Fibroblast of mammary gland (primary cell): ENCODE measurements around the gene ZMPSTE24.

ENCODE experiments used
- DNase-seq: peaks from one replicate; pipeline ENCODE4 v3.0.0-alpha.2; 2010; ENCODE audit warnings: low read depth
- H3K4me3 ChIP-seq: 2 replicates; pipeline ENCODE4 v1.5.1; 2011; ENCODE audit warnings: low read depth, mild to moderate bottlenecking, low read length, moderate library complexity; ENCODE audit not compliant: control insufficient read depth
- TF ChIP-seq, protein P1 (sequence below): conservative IDR thresholded peaks from 2 replicates; pipeline ENCODE4 v1.5.1; 2011; ENCODE audit warnings: low read depth, low read length, inconsistent platforms; ENCODE audit not compliant: control insufficient read depth, insufficient read depth

ZMPSTE24 gene

DNA sequence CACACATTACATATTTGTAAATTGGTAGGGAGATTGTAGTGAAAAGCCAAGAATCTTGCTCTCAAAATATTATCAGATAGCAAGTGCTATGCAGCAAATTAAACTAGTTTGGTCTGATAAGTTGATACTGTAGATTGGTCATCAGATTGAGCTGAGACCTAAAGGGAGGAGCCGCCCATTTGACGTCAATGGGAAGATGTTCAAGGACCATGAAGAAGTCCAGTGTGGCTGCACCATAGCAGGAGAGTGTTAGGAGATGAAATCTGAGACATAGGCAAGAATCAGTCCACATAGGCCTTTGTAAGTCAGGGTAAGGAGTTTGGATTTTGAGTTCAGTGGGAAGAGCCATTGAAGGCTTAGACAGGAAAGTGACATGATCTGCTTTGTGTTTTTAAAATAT lies 16.3 kb downstream of the ZMPSTE24 start:
- TF ChIP-seq, protein P1, sequence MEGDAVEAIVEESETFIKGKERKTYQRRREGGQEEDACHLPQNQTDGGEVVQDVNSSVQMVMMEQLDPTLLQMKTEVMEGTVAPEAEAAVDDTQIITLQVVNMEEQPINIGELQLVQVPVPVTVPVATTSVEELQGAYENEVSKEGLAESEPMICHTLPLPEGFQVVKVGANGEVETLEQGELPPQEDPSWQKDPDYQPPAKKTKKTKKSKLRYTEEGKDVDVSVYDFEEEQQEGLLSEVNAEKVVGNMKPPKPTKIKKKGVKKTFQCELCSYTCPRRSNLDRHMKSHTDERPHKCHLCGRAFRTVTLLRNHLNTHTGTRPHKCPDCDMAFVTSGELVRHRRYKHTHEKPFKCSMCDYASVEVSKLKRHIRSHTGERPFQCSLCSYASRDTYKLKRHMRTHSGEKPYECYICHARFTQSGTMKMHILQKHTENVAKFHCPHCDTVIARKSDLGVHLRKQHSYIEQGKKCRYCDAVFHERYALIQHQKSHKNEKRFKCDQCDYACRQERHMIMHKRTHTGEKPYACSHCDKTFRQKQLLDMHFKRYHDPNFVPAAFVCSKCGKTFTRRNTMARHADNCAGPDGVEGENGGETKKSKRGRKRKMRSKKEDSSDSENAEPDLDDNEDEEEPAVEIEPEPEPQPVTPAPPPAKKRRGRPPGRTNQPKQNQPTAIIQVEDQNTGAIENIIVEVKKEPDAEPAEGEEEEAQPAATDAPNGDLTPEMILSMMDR: no peak
- DNase-seq: no peak
- H3K4me3 ChIP-seq: no peak overlapping the region

DNA sequence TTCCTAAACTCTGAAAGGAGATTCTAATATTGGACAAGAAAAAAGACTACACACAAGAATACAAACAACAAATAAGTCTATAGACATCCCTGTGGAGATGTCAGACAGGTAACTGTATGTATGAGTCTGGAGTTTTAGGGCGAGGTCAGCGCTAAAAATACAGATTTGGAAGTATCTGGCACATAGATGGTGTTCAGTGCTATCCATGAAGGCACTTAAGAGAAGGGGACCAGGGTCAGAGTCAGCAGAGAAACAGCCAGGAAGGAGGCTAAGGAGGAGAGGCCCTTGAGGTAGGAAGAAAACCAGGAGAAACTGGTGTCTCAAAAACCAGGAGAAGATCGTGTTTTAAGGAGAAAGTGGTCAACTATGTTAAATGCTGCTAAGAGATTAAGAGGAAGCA lies 18.1 kb downstream of the ZMPSTE24 start:
- H3K4me3 ChIP-seq: no peak overlapping the region
- TF ChIP-seq, protein P1: no peak
- no peak for DNase-seq

DNA sequence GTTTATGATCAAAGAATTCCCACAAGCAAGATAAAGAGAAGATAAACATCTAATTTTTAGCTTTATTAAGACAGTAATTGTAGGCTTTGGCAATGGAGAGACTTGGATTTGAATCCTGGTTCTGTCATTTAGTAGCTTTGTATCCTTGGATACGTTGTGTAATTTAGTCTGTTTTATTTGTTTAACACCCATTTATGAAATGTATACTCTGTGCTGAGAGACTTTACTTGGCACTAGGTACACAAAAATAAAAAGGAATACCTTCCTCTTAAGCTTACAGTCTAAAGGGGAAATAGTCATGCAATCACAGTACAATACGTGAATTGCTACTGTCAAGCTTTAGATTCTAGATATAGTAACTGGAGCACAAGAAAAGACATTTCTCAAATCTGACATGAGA lies 23.8 kb downstream of the ZMPSTE24 start:
- DNase-seq: no peak
- no peak overlapping the region for H3K4me3 ChIP-seq
- TF ChIP-seq, protein P1: no peak

DNA sequence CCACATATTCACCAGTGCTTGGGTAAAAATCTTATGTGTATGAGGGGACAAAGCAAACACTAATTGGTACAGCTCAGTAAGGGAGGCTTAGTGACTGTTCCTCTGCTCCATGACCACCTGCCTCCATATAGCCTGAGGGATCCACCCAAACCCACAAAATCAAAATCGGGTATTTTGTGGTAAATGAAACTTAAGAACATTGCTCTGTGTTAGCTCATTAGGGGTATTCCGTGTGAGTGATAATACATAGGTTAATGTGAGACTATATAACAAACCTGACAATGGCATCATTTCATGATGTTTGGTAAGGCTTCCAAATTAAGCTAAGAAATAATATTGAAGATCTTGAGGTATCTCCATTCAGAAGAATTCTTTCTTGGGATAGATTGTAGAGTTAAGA lies 33.3 kb downstream of the ZMPSTE24 start:
- no peak for DNase-seq
- no peak overlapping the region for H3K4me3 ChIP-seq
- TF ChIP-seq, protein P1: no peak

DNA sequence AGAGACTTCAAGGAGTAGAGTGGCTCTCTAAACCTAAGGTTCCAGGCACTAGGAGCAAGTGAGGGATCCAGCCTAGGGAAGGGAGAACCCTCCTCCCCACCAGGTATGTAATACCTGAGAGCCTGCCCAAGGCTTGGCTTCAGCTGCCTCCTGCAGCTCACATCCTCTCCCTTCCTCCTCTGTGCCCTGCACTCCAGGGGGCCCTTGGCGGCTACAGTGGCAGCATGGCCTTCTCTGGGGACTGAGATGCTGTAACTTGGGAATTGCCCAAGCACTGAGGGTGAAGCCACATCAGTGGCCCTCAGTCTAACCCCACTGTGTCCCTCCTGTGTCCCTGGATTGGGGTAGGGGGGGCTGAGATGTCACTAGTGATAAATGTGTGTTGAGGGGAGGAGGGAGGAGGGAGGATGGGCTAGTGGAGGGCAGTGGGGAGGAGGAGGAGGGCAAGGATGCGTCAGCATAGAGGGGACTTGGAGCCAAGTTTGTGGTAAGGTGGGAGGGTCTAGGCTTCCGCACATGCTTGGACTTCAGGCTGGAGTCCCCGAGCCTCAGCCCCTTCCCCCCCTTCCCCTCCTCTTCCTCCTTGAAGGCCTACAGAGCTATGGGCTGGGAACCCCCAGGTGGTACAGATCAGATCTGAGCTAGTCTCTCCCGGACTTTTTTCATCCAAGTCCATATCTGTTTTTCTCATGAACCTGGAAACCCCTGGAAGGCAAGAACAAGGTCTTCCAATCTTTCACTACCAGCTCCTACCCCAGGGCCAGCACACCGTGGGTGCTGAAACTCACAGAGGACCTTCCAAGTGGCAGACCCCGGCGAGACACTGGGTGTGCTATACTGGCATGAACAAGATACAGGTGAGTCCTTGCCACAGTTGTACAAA lies 41.6 kb downstream of the ZMPSTE24 start:
- TF ChIP-seq, protein P1: no peak
- DNase-seq: peak; percentile 34
- H3K4me3 ChIP-seq: no peak overlapping the region

DNA sequence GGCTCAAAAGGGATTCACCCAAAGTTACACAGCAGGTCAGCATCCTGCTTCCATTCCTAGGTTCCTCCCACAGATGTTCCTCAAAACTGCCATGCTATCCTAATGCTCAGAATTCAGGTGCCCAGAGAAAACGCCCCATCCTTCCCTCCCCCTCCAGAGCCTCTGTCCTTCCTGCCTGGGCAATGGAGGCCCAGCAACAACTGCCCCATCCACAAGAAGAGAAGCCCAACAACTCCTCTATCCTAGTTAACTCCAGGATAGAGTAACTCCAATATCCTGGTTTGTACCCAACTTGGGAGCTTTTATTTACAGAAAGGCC lies 42.2 kb downstream of the ZMPSTE24 start:
- no peak for DNase-seq
- H3K4me3 ChIP-seq: no peak overlapping the region
- TF ChIP-seq, protein P1: no peak
